NCI-H1105 (cell line): ENCODE data around the gene PACRG.

Experiments
- DNase-seq: peaks from one replicate; lab custom pipeline; 2025; lab: John Stamatoyannopoulos, UW

PACRG gene

DNA sequence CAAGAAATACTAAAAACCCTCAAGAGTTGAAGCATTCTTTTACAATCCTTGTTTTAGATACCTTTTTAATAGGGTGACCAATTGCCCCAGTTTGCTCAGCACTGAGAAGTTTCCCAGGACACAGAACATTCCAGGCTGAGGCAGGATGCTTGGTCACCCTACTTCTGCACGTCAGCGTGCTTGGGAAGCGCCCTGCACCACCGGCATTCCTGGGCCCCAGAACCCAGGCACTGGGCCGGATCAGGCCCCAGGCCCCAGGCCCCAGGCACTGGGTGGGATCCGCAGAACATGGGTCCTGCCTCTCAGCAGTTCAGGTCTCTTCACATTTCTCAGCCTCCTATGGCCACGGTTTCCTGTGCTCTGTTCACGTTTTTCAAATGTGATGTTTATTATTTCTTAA, 472.9 kb downstream of the PACRG start:
- DNase-seq: no peak

DNA sequence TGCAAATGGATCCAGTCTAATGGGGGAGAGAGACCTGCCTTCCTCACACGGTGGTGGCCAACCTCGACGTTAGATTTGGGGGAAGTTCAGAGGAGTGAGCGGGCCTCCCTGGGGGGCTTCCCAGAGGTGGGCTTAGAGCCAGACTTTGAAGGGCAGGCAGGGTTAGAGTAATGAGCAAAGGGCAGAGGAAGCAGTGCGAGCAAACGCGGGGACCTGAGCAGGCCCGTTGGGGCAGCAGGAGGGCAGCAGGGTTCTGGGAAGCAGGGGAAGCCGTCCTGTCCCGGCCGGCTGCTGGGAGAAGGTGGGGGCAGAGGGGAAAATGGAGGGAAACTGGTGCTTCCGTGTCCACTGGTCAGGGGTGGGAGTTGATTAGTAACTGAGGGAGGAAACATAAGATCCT, 474.1 kb downstream of the PACRG start:
- no peak for DNase-seq

DNA sequence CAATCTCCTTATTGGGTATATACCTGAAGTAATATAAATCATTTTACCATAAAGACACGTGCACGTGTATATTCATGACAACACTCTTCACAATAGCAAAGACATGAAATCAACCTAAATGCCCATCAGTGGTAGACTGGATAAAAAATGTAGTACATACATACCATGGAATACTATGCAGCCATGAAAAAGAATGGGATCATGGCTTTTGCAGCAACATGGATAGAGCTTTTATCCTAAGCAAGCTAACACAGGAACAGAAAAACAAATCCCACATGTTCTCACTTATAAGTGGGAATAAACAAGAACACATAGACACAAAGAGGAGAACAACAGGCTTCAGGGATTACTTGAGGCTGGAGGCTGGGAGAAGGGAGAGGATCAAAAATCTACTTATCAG, 478.4 kb downstream of the PACRG start:
- DNase-seq: no peak

DNA sequence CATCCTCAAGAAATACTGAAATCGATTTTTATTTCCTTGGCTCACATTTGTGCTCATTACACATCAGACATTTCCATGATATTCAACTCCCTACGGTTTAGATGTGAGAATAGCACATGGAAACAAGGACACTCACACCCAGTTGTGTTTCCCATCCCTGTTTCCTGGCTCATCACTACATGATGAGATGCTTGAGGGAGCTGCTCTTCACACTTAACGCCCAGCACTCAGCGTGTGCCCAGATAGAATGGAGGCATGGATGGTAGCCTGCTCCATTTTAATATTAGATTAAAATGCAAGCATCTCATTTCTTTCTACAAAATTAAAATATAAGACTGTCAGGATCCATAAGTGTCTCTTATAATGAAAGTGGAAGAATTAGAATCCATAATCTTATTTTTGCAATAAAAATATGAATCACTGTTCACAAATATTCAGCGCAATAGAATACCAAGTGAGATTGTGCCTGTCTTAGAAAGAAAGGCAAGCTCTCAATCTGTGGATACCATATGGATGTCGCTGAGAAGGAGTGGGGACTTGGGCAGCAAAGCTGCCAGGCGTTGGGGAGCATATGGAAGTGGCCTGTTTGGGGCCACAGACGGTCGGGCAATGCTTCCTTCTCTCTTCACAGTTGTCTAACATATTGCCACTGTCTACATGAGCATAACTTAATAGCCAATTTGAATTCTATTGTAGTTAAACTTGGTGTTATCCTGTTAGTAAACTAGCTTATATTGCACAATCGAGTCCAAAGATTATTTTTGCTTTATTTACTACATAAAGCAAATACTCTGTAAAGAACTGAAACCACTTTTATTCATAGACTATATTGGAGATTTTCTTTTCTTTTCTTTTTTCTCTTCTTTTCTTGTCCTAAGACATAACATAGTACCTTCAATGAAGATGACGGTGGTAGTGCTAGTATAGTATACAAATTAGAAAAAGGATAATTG, 479.9 kb downstream of the PACRG start:
- no peak for DNase-seq

- DNase-seq: no peak
Measured at GRCh38 chr6:163209005-163209404, 481.2 kb downstream of the PACRG start.

DNA sequence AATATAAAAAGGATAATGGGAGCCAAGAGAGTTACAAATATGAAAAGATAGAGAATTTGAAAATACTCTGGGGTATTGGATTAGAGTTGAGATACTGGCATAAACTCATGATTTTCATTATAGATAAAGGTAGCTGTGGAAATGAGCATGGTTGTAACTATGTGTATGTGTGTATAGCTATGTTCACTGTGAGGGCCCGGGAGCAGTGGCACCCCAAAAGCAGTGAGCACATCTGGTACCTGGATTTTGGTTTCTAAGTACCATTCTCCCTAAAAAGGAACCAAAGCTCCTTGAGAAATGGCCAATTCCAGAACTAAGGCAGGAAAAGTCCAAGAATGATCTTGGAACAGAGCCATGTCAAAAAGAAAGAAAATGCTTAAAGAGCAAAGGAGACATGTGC, 484.3 kb downstream of the PACRG start:
- no peak for DNase-seq

- no peak for DNase-seq
Measured at GRCh38 chr6:163214259-163214658, 486.5 kb downstream of the PACRG start.

GRCh38 chr6:163218361-163218894, 490.7 kb downstream of the PACRG start:
- DNase-seq: no peak

DNA sequence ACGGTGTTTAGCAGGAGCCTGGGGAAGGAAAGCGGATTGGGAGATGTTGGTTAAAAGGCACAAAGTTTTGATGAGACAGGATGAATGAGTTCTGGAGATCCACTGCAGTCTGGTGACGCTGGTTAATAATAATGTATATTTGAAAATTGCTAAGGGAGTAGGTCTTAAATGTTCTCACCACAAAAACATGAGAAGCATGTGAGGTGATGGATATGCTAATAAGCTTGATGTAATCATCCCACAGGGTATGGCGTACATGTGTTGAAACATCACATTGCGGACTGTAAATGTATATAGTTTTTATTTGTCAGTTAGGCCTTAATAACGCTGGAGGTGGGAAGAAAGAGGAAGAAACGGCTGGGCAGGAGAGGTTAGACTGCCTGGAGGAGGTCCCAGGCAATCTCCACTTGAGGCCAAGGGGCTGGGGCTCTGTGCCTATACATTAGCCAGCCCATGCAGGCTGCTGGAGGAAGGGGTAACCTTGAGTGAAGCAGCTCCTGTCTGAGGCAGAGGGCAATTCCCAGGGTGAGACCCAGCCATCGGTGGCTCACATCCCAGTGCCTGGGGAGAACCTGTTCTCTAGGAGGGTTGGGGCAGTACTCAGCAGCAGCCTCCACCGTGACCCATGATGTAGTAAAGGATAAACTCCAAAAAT, 498.5 kb downstream of the PACRG start:
- no peak for DNase-seq

DNA sequence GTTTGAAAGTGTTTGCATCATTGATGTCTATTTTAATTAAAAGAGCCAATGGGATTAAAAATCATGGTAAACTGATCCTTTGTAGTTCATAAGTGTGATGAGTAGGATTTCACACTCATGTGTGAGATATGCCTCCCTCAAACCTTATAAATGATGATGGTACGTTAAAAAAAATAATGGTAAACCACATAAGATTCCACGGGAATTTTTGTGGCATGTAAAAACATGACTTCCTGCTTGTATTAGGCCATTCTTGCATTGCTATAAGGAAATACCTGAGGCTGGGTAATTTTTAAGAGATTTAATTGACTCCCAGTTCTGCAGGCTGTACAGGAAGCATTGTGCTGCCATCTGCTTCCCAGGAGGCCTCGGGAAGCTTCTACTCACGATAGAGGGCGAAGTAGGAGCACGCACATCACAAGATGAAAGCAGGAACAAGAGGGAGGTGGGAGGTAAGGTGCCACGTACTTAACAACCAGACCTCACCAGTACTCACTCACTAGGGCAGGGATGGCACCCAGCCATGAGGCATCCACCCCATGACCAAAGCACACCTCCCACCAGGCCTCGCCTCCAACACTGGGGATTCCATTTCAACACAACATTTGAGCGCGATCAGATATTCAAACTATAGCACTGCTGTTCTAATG, 499.2 kb downstream of the PACRG start:
- DNase-seq: no peak

DNA sequence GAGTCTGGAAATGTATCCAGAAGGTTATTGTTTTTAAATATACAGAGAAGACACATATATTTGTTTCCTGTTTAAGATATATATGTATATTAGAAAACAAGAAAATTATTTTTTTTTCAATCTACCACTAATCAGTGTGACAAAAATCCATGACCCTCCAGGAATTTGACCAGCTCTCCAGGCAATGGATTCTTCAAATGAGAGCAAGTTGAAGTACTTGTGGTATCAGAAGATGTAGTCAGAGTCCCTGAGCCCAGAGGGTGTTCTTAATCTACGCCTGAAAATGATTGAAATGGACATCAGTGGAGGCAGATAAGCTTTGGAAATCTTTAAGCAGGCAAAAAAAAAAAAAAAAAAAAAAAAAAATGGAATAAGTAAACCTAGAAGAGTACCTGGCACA, 500.3 kb downstream of the PACRG start:
- DNase-seq: no peak

DNA sequence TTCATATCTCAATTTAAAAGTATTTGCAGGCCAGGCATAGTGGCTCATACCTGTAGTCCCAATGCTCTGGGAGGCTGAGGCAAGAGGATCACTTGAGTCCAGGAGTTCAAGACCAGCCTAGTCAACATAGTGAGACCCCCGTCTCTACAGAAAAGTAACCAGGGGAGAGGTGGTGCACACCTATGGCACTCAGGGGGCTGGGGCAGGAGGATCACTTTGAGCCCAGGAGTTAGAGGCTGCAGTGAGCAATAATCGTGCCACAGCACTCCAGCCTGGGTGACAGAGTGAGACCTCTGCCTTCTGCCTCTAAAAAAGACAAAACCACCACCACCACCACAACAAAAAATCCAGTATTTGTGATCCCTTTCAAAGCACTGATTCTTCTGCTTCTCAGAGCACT, 501.3 kb downstream of the PACRG start:
- DNase-seq: no peak

GRCh38 chr6:163230901-163231300, 503.1 kb downstream of the PACRG start:
- no peak for DNase-seq

DNA sequence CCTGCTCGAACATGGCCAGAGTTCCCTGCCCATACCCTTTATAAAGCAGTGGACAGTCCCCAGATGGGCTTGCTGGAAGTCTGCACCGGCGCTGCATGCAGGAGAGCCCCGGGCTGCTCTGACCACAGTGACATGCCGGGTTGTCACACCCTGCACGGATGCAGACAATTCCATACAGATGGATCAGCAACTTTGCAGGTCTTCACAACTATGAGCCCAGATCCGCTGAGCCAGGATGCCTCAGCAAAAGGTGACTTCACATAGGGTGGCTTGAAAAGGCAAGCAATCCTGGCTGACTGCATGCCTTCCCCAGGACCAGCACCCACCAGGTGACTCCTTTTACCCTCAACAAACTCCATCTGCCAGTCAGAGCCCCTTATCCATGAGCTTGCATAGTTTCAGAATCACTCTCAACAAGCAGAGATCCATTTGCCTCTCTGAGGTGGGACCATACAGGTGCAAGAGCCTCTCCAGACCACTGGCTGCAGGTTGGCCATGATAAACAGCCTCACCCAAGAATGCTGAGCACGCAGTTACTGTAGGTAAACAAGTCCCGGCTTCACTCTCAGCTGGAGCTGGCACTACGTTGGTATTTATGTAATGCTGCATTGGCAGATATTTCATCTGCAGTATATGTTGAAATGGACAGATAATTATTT, 503.7 kb downstream of the PACRG start:
- no peak for DNase-seq

DNA sequence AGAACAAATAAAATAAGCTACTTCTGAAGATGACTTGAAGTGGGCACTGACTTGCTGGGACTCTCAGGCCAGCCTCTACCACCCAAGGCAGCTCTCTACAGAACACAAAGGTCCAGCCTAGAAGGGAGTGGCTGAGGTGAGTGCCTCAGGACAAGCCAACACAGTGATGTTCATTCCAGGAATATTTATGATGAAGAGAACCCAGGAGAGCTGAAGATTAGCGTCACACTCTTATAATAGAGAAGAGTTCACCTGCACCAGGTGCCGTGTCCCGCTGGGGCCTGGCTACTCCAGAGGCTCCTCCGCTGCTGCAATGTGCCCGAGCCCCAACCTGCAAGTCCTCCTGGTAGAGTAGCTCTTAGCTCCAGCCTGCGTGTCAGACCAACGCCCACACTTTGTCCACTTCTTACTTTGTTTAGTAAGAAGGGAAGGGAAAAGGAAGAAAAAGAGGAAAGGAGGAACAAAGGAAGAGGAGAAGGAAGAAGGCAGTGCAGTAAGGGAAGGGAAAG, 504.3 kb downstream of the PACRG start:
- DNase-seq: no peak

GRCh38 chr6:163232649-163233048, 504.9 kb downstream of the PACRG start:
- DNase-seq: no peak

DNA sequence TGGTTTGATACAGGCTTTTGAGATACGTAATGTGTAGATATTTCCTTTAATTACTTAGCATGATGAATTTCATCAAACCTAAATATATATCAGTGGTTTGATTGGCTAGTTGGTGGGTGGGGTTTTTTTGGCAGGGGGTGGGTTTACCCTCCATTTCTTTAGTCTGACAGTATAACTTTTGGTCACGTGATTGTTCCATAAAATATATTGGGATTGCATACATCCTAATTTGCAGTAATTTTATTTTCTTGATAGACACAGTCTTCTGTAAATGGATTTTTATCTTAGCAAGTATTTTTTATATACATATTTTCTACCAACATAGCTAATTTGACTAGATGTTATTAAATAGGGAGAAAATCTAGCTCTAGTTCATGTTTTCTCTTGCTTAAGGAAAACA, 509.3 kb downstream of the PACRG start:
- no peak for DNase-seq

GRCh38 chr6:163239572-163240340, 512.0 kb downstream of the PACRG start:
- DNase-seq: no peak

DNA sequence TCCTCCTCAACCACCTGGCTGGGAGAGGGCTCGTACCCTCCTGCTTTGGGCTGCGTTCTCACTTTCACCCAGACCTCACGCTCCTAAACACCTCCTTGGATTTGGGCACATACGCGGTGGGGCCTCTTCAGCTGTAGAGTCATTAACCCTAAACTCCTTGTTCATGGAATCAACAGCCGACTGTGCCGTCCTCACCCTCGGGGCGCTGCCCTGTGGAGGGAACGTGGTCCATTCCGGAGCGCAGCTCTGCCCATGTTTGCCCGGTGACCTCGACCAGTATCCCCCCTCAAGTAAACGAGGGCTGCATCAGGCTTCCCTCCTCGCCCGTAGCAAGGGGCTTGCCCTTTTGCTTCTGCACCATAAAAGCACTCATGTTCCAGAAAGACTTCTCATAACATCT, 512.8 kb downstream of the PACRG start:
- no peak for DNase-seq

- no peak for DNase-seq
Measured at GRCh38 chr6:163241683-163242082, 513.9 kb downstream of the PACRG start.

DNA sequence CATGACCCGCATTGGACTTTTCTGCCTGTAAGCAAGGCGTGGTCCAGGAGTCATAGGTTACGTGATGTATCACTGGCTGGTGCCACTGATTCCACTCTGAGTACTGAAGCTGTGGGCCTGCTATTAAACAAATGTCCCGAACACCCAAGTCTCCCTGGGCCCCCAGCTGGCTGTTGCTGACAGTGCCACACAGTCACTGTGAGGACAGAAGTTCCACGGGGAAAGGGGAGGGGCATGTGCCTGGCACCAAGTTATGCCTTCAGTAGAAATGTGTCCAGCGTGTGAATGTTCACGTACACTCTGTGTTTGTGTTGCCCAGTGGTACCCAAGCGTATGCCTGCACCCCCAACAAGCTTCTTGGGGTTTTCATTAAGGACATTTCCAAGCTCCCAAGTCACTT, 515.3 kb downstream of the PACRG start:
- DNase-seq: no peak
